Uterus (tissue), 2 donors: ENCODE results near the gene CPEB1.
"Not testable (repeated sequence)": the region's sequence is repeated elsewhere in the genome, so short reads cannot be mapped to it uniquely, and the experiment has no call there.

Source experiments
- CTCF ChIP-seq, 4 experiments: fragments of 200-600 bp in 2 of 4; fragments of 450-650 bp in 2 of 4; sonication (generic) in 2 of 4; IDR thresholded peaks; one replicate each; pipeline ENCODE4 v1.5.1; 2016 to 2019; ENCODE audit warnings: antibody characterized with exemption in 4 of 4, mild to moderate bottlenecking in 2 of 4, moderate library complexity in 1 of 4
- POLR2A ChIP-seq, 2 donors: fragments of 450-650 bp; IDR thresholded peaks; one replicate each; pipeline ENCODE4 v1.6.1; 2016; ENCODE audit warnings: antibody characterized with exemption in 2 of 2, mild to moderate bottlenecking in 1 of 2, moderate library complexity in 1 of 2

DNA sequence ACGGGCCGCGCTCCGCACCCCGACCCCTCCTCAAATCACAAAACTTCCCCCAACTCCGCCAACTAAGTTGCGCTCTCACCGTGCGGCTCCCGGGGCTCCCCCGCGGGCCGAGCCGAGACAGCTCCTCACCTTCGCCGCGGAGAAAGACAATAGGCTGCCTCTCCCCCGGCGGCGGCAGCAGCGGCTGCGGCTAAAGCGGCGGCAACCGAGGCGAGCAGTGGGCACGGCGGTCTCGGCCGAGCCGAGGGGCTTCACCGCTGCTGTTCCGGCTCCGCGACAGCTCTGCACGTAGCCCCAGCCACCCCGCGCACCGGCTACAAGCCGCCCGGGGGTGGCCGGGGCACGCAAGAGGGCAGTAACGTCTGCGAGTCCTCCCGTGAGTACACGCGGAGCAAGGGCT lies 133.6 kb downstream of the CPEB1 start:
- not testable (repeated sequence) for TF ChIP-seq CTCF, POLR2A (IDR thresholded peaks at IDR 0.05)
